K562 (cell line): ENCODE data around the gene HMGB1. TPM values are rescaled to one million over a fixed set of nuclear protein-coding genes. Genes with fewer than 3 reads are reported as not detected.

ENCODE experiments used
- CREM ChIP-seq: IDR thresholded peaks from 2 replicates; pipeline ENCODE4 v1.6.1; 2014; ENCODE audit warnings: antibody characterized with exemption, low read depth
- ETV6 ChIP-seq, 3 experiments: fragments of 150-350 bp in 1 of 3; sonication (generic) in 1 of 3; formaldehyde crosslinking in 1 of 3; IDR thresholded peaks; 2 replicates each; pipeline versions ENCODE4 v1.6.1 to v1.8.0; 2014 to 2022; ENCODE audit warnings: borderline replicate concordance in 2 of 3, low read depth in 2 of 3, antibody characterized with exemption in 1 of 3, low read length in 1 of 3, mild to moderate bottlenecking in 1 of 3, missing genetic modification reagents in 1 of 3
- HMGN3 ChIP-seq: IDR thresholded peaks from 2 replicates; pipeline ENCODE4 v1.6.1; 2011; ENCODE audit warnings: borderline replicate concordance, low read depth, mild to moderate bottlenecking, mixed read lengths, low read length; ENCODE audit not compliant: insufficient read length; ENCODE audit errors: extremely low read depth
- HNRNPH1 ChIP-seq: fragments of 200-400 bp; formaldehyde crosslinking; optimal IDR thresholded peaks from 2 replicates; pipeline ENCODE3; 2017; ENCODE audit warnings: low read depth, mild to moderate bottlenecking, low read length, moderate library complexity
- HOXB6 ChIP-seq: fragments of 250-450 bp; sonication (Bioruptor Pico); IDR thresholded peaks from 2 replicates; pipeline ENCODE4 v1.5.1; 2022; ENCODE audit warnings: mild to moderate bottlenecking, borderline replicate concordance
- IRF2 ChIP-seq: sonication (generic); formaldehyde crosslinking; IDR thresholded peaks from 2 replicates; pipeline ENCODE4 v1.8.1; 2022; ENCODE audit warnings: mild to moderate bottlenecking, missing genetic modification reagents
- MEF2D ChIP-seq: conservative IDR thresholded peaks from 2 replicates; pipeline ENCODE4 v1.6.1; 2016; ENCODE audit warnings: low read depth, missing genetic modification characterization, missing compliant biosample characterization
- MXI1 ChIP-seq: IDR thresholded peaks from 2 replicates; pipeline ENCODE4 v1.6.1; 2011; ENCODE audit warnings: low read depth, mild to moderate bottlenecking, improper control_type of control experiment, low read length
- NFRKB ChIP-seq: fragments of 450-650 bp; IDR thresholded peaks from 2 replicates; pipeline ENCODE4 v1.6.1; 2016; ENCODE audit warnings: low read depth
- XRCC5 ChIP-seq: fragments of 200-400 bp; formaldehyde crosslinking; IDR thresholded peaks from 2 replicates; pipeline ENCODE4 v1.6.1; 2017; ENCODE audit warnings: low read depth, mild to moderate bottlenecking, low read length
- YBX1 ChIP-seq: fragments of 450-650 bp; IDR thresholded peaks from 2 replicates; pipeline ENCODE4 v1.7.1; 2016; ENCODE audit warnings: mild to moderate bottlenecking
- ZC3H8 ChIP-seq: fragments of 450-650 bp; IDR thresholded peaks from 2 replicates; pipeline ENCODE4 v1.6.1; 2017
- polyA plus RNA-seq, 8 experiments: library from polyadenylated mRNA; depleted of rRNA in 4 of 8; stranded (reverse) in 5 of 8; unstranded in 3 of 8; fragments of >200 nt; fragmentation: Nextera tagmentation in 2 of 8; fragmentation: Illumina TruSeq in 1 of 8; extraction: Ambion mirVana in 2 of 8; extraction: Trizol in 1 of 8; gene quantifications; 2 replicates each; pipeline versions ENCODE4 v1.2.1 to v1.2.3, GENCODE V29; 2011 to 2014; ENCODE audit warnings: inconsistent platforms in 1 of 8, missing spikeins in 1 of 8
- total RNA-seq, 7 experiments: library from RNA; depleted of rRNA in 6 of 7; stranded (reverse); fragments of >200 nt in 6 of 7; fragmentation: Illumina TruSeq in 2 of 7; extraction: Trizol in 2 of 7; gene quantifications; 2 replicates each; pipeline versions ENCODE4 v1.2.1 to v1.2.3, GENCODE V29; 2011 to 2021; ENCODE audit warnings: low replicate concordance in 1 of 7
- TF ChIP-seq, protein P1 (sequence below): fragments of 450-650 bp; IDR thresholded peaks from 2 replicates; pipeline ENCODE4 v1.6.1; 2016; ENCODE audit warnings: mild to moderate bottlenecking, moderate library complexity
- TF ChIP-seq, protein P2 (sequence below): fragments of 450-650 bp; IDR thresholded peaks from 2 replicates; pipeline ENCODE4 v1.6.1; 2016; ENCODE audit warnings: borderline replicate concordance

The HMGB1 gene
- total and polyA plus RNA-seq, 9 of the 15 experiments (the other 6 are each of a cell fraction or from before 2014, with no cell fraction given), result 442 to 1,896 (median 933) TPM

GRCh38 chr13:30408319-30409101, 57.2 kb downstream of the HMGB1 start (continued):
- TF ChIP-seq MXI1, result no peak
- no peak for TF ChIP-seq ETV6 (IDR thresholded peaks at IDR 0.05; ENCODE audit: borderline replicate concordance in 1 of 2, low read depth in 2 of 2, low read length in 1 of 2)
- TF ChIP-seq ETV6 (CRISPR knock-in tag; IDR thresholded peaks at IDR 0.05; ENCODE audit: borderline replicate concordance), result peak; percentile 84; the same call in 1 of the 2 replicates
- TF ChIP-seq, protein P1, sequence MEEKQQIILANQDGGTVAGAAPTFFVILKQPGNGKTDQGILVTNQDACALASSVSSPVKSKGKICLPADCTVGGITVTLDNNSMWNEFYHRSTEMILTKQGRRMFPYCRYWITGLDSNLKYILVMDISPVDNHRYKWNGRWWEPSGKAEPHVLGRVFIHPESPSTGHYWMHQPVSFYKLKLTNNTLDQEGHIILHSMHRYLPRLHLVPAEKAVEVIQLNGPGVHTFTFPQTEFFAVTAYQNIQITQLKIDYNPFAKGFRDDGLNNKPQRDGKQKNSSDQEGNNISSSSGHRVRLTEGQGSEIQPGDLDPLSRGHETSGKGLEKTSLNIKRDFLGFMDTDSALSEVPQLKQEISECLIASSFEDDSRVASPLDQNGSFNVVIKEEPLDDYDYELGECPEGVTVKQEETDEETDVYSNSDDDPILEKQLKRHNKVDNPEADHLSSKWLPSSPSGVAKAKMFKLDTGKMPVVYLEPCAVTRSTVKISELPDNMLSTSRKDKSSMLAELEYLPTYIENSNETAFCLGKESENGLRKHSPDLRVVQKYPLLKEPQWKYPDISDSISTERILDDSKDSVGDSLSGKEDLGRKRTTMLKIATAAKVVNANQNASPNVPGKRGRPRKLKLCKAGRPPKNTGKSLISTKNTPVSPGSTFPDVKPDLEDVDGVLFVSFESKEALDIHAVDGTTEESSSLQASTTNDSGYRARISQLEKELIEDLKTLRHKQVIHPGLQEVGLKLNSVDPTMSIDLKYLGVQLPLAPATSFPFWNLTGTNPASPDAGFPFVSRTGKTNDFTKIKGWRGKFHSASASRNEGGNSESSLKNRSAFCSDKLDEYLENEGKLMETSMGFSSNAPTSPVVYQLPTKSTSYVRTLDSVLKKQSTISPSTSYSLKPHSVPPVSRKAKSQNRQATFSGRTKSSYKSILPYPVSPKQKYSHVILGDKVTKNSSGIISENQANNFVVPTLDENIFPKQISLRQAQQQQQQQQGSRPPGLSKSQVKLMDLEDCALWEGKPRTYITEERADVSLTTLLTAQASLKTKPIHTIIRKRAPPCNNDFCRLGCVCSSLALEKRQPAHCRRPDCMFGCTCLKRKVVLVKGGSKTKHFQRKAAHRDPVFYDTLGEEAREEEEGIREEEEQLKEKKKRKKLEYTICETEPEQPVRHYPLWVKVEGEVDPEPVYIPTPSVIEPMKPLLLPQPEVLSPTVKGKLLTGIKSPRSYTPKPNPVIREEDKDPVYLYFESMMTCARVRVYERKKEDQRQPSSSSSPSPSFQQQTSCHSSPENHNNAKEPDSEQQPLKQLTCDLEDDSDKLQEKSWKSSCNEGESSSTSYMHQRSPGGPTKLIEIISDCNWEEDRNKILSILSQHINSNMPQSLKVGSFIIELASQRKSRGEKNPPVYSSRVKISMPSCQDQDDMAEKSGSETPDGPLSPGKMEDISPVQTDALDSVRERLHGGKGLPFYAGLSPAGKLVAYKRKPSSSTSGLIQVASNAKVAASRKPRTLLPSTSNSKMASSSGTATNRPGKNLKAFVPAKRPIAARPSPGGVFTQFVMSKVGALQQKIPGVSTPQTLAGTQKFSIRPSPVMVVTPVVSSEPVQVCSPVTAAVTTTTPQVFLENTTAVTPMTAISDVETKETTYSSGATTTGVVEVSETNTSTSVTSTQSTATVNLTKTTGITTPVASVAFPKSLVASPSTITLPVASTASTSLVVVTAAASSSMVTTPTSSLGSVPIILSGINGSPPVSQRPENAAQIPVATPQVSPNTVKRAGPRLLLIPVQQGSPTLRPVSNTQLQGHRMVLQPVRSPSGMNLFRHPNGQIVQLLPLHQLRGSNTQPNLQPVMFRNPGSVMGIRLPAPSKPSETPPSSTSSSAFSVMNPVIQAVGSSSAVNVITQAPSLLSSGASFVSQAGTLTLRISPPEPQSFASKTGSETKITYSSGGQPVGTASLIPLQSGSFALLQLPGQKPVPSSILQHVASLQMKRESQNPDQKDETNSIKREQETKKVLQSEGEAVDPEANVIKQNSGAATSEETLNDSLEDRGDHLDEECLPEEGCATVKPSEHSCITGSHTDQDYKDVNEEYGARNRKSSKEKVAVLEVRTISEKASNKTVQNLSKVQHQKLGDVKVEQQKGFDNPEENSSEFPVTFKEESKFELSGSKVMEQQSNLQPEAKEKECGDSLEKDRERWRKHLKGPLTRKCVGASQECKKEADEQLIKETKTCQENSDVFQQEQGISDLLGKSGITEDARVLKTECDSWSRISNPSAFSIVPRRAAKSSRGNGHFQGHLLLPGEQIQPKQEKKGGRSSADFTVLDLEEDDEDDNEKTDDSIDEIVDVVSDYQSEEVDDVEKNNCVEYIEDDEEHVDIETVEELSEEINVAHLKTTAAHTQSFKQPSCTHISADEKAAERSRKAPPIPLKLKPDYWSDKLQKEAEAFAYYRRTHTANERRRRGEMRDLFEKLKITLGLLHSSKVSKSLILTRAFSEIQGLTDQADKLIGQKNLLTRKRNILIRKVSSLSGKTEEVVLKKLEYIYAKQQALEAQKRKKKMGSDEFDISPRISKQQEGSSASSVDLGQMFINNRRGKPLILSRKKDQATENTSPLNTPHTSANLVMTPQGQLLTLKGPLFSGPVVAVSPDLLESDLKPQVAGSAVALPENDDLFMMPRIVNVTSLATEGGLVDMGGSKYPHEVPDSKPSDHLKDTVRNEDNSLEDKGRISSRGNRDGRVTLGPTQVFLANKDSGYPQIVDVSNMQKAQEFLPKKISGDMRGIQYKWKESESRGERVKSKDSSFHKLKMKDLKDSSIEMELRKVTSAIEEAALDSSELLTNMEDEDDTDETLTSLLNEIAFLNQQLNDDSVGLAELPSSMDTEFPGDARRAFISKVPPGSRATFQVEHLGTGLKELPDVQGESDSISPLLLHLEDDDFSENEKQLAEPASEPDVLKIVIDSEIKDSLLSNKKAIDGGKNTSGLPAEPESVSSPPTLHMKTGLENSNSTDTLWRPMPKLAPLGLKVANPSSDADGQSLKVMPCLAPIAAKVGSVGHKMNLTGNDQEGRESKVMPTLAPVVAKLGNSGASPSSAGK, result peak; percentile 93
- TF ChIP-seq, protein P2, sequence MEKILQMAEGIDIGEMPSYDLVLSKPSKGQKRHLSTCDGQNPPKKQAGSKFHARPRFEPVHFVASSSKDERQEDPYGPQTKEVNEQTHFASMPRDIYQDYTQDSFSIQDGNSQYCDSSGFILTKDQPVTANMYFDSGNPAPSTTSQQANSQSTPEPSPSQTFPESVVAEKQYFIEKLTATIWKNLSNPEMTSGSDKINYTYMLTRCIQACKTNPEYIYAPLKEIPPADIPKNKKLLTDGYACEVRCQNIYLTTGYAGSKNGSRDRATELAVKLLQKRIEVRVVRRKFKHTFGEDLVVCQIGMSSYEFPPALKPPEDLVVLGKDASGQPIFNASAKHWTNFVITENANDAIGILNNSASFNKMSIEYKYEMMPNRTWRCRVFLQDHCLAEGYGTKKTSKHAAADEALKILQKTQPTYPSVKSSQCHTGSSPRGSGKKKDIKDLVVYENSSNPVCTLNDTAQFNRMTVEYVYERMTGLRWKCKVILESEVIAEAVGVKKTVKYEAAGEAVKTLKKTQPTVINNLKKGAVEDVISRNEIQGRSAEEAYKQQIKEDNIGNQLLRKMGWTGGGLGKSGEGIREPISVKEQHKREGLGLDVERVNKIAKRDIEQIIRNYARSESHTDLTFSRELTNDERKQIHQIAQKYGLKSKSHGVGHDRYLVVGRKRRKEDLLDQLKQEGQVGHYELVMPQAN, result no peak
- no peak for TF ChIP-seq NFRKB
- no peak for TF ChIP-seq HOXB6 (CRISPR knock-in tag)
- TF ChIP-seq MEF2D, result no peak
- TF ChIP-seq HMGN3, result no peak
- no peak; the same call in 1 of the 2 replicates for TF ChIP-seq IRF2 (CRISPR knock-in tag)
- TF ChIP-seq XRCC5, result no peak
- no peak for TF ChIP-seq YBX1
- no peak for TF ChIP-seq HNRNPH1
- no peak for TF ChIP-seq CREM
- no peak for TF ChIP-seq ZC3H8
